ENCODE measurements around the gene FAM3A.

Gene FAM3A

DNA sequence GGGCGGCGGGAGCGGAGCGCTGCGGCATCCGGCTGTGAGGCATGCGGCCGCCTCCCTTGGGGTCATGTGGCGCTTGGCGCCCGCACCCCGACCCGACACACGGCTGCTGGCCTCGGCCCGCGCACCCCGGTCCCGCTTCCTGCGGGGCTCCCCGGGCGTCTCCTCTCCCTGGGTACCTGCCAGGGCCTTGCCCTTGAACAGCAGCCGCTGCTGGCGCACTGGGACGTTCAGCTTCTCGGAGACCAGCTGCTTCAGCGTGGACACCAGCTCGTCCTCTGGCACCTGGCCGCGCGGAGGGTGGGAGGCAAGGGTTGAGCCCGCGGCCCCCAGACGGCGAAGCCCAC is 30.0 kb downstream of the FAM3A start (continued):
- TF ChIP-seq, protein P1, sequence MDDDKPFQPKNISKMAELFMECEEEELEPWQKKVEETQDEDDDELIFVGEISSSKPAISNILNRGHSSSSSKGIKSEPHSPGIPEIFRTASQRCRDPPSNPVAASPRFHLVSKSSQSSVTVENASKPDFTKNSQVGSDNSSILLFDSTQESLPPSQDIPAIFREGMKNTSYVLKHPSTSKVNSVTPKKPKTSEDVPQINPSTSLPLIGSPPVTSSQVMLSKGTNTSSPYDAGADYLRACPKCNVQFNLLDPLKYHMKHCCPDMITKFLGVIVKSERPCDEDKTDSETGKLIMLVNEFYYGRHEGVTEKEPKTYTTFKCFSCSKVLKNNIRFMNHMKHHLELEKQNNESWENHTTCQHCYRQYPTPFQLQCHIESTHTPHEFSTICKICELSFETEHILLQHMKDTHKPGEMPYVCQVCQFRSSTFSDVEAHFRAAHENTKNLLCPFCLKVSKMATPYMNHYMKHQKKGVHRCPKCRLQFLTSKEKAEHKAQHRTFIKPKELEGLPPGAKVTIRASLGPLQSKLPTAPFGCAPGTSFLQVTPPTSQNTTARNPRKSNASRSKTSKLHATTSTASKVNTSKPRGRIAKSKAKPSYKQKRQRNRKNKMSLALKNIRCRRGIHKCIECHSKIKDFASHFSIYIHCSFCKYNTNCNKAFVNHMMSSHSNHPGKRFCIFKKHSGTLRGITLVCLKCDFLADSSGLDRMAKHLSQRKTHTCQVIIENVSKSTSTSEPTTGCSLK (tag by site-specific recombination; IDR thresholded peaks at IDR 0.05): no peak
- TF ChIP-seq GLIS1 (tag by site-specific recombination; IDR thresholded peaks at IDR 0.05) (peak; percentile 13; the same call in 1 of the 2 replicates), SALL2 (tag by site-specific recombination; IDR thresholded peaks at IDR 0.05; ENCODE audit: borderline replicate concordance) (no peak), ZIC2 (tag by site-specific recombination; IDR thresholded peaks at IDR 0.05) (peak; percentile 55), ZNF341 (tag by site-specific recombination; IDR thresholded peaks at IDR 0.05; ENCODE audit: low read depth) (no peak), ZNF37A (tag by site-specific recombination; IDR thresholded peaks at IDR 0.05) (no peak), ZBTB21 (tag by site-specific recombination; IDR thresholded peaks at IDR 0.05) (no peak), ZNF416 (tag by site-specific recombination; IDR thresholded peaks at IDR 0.05) (no peak), ZNF571 (tag by site-specific recombination; IDR thresholded peaks at IDR 0.05) (no peak), KLF16 (tag by site-specific recombination; IDR thresholded peaks at IDR 0.05) (no peak), ZNF654 (tag by site-specific recombination; IDR thresholded peaks at IDR 0.05; ENCODE audit: low read depth) (no peak), BCL11B (tag by site-specific recombination; IDR thresholded peaks at IDR 0.05; ENCODE audit: low read depth) (no peak), TRIM28 (IDR thresholded peaks at IDR 0.05; ENCODE audit: borderline replicate concordance, low read length) (no peak), ZNF426 (tag by site-specific recombination; IDR thresholded peaks at IDR 0.05) (no peak), OVOL3 (tag by site-specific recombination; IDR thresholded peaks at IDR 0.05) (no peak), KLF9 (tag by site-specific recombination; IDR thresholded peaks at IDR 0.05; ENCODE audit: low read depth) (no peak), KLF10 (tag by site-specific recombination; IDR thresholded peaks at IDR 0.05) (0 out of 2 replicates have a peak, but pooled peaks have one; percentile 17)
- TF ChIP-seq, protein P2, sequence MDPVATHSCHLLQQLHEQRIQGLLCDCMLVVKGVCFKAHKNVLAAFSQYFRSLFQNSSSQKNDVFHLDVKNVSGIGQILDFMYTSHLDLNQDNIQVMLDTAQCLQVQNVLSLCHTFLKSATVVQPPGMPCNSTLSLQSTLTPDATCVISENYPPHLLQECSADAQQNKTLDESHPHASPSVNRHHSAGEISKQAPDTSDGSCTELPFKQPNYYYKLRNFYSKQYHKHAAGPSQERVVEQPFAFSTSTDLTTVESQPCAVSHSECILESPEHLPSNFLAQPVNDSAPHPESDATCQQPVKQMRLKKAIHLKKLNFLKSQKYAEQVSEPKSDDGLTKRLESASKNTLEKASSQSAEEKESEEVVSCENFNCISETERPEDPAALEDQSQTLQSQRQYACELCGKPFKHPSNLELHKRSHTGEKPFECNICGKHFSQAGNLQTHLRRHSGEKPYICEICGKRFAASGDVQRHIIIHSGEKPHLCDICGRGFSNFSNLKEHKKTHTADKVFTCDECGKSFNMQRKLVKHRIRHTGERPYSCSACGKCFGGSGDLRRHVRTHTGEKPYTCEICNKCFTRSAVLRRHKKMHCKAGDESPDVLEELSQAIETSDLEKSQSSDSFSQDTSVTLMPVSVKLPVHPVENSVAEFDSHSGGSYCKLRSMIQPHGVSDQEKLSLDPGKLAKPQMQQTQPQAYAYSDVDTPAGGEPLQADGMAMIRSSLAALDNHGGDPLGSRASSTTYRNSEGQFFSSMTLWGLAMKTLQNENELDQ (tag by site-specific recombination; IDR thresholded peaks at IDR 0.05; ENCODE audit: low read depth): no peak
- TF ChIP-seq, protein P3, sequence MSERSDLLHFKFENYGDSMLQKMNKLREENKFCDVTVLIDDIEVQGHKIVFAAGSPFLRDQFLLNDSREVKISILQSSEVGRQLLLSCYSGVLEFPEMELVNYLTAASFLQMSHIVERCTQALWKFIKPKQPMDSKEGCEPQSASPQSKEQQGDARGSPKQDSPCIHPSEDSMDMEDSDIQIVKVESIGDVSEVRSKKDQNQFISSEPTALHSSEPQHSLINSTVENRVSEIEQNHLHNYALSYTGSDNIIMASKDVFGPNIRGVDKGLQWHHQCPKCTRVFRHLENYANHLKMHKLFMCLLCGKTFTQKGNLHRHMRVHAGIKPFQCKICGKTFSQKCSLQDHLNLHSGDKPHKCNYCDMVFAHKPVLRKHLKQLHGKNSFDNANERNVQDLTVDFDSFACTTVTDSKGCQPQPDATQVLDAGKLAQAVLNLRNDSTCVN (tag by site-specific recombination; optimal IDR thresholded peaks at IDR 0.05): peak; percentile 54
- TF ChIP-seq, protein P4, sequence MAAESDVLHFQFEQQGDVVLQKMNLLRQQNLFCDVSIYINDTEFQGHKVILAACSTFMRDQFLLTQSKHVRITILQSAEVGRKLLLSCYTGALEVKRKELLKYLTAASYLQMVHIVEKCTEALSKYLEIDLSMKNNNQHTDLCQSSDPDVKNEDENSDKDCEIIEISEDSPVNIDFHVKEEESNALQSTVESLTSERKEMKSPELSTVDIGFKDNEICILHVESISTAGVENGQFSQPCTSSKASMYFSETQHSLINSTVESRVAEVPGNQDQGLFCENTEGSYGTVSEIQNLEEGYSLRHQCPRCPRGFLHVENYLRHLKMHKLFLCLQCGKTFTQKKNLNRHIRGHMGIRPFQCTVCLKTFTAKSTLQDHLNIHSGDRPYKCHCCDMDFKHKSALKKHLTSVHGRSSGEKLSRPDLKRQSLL (tag by site-specific recombination; IDR thresholded peaks at IDR 0.05): no peak
- TF ChIP-seq, protein P5, sequence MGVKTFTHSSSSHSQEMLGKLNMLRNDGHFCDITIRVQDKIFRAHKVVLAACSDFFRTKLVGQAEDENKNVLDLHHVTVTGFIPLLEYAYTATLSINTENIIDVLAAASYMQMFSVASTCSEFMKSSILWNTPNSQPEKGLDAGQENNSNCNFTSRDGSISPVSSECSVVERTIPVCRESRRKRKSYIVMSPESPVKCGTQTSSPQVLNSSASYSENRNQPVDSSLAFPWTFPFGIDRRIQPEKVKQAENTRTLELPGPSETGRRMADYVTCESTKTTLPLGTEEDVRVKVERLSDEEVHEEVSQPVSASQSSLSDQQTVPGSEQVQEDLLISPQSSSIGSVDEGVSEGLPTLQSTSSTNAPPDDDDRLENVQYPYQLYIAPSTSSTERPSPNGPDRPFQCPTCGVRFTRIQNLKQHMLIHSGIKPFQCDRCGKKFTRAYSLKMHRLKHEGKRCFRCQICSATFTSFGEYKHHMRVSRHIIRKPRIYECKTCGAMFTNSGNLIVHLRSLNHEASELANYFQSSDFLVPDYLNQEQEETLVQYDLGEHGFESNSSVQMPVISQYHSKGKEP (tag by site-specific recombination; IDR thresholded peaks at IDR 0.05): no peak
- TF ChIP-seq, protein P6, sequence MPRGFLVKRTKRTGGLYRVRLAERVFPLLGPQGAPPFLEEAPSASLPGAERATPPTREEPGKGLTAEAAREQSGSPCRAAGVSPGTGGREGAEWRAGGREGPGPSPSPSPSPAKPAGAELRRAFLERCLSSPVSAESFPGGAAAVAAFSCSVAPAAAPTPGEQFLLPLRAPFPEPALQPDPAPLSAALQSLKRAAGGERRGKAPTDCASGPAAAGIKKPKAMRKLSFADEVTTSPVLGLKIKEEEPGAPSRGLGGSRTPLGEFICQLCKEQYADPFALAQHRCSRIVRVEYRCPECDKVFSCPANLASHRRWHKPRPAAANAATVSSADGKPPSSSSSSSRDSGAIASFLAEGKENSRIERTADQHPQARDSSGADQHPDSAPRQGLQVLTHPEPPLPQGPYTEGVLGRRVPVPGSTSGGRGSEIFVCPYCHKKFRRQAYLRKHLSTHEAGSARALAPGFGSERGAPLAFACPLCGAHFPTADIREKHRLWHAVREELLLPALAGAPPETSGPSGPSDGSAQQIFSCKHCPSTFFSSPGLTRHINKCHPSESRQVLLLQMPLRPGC (tag by site-specific recombination; IDR thresholded peaks at IDR 0.05): no peak
- TF ChIP-seq, protein P7, sequence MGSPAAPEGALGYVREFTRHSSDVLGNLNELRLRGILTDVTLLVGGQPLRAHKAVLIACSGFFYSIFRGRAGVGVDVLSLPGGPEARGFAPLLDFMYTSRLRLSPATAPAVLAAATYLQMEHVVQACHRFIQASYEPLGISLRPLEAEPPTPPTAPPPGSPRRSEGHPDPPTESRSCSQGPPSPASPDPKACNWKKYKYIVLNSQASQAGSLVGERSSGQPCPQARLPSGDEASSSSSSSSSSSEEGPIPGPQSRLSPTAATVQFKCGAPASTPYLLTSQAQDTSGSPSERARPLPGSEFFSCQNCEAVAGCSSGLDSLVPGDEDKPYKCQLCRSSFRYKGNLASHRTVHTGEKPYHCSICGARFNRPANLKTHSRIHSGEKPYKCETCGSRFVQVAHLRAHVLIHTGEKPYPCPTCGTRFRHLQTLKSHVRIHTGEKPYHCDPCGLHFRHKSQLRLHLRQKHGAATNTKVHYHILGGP (tag by site-specific recombination; IDR thresholded peaks at IDR 0.05): no peak
- TF ChIP-seq, protein P8, sequence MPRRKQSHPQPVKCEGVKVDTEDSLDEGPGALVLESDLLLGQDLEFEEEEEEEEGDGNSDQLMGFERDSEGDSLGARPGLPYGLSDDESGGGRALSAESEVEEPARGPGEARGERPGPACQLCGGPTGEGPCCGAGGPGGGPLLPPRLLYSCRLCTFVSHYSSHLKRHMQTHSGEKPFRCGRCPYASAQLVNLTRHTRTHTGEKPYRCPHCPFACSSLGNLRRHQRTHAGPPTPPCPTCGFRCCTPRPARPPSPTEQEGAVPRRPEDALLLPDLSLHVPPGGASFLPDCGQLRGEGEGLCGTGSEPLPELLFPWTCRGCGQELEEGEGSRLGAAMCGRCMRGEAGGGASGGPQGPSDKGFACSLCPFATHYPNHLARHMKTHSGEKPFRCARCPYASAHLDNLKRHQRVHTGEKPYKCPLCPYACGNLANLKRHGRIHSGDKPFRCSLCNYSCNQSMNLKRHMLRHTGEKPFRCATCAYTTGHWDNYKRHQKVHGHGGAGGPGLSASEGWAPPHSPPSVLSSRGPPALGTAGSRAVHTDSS (tag by site-specific recombination; IDR thresholded peaks at IDR 0.05): no peak
- TF ChIP-seq, protein P9, sequence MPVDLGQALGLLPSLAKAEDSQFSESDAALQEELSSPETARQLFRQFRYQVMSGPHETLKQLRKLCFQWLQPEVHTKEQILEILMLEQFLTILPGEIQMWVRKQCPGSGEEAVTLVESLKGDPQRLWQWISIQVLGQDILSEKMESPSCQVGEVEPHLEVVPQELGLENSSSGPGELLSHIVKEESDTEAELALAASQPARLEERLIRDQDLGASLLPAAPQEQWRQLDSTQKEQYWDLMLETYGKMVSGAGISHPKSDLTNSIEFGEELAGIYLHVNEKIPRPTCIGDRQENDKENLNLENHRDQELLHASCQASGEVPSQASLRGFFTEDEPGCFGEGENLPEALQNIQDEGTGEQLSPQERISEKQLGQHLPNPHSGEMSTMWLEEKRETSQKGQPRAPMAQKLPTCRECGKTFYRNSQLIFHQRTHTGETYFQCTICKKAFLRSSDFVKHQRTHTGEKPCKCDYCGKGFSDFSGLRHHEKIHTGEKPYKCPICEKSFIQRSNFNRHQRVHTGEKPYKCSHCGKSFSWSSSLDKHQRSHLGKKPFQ (tag by site-specific recombination; IDR thresholded peaks at IDR 0.05): no peak

Data from HEK293 (cell line).